GM04503 (cell line): ENCODE results near the gene GOLGA3.
"Not testable (repeated sequence)": the region's sequence is repeated elsewhere in the genome, so short reads cannot be mapped to it uniquely, and the experiment has no call there.

ENCODE experiments used
- DNase-seq: peaks from one replicate; pipeline ENCODE4 v3.0.0-alpha.2; 2012; ENCODE audit warnings: low read depth

Gene GOLGA3

GRCh38 chr12:132814232-132814631, 14.4 kb downstream of the GOLGA3 start:
- no peak for DNase-seq

GRCh38 chr12:132813443-132813842, 15.2 kb downstream of the GOLGA3 start:
- DNase-seq = no peak

GRCh38 chr12:132812631-132813305, 15.9 kb downstream of the GOLGA3 start:
- no peak for DNase-seq

GRCh38 chr12:132809391-132809790, 19.3 kb downstream of the GOLGA3 start:
- not testable (repeated sequence) for DNase-seq

GRCh38 chr12:132807295-132808092, 21.2 kb downstream of the GOLGA3 start:
- DNase-seq = no peak

GRCh38 chr12:132806857-132807256, 21.8 kb downstream of the GOLGA3 start:
- DNase-seq = no peak

- DNase-seq = no peak
Observed at GRCh38 chr12:132804426-132804861, 24.2 kb downstream of the GOLGA3 start.

GRCh38 chr12:132803888-132804287, 24.8 kb downstream of the GOLGA3 start:
- no peak for DNase-seq

- DNase-seq = no peak
Observed at GRCh38 chr12:132803125-132803524, 25.5 kb downstream of the GOLGA3 start.

GRCh38 chr12:132801741-132802140, 26.9 kb downstream of the GOLGA3 start:
- no peak for DNase-seq

GRCh38 chr12:132798836-132799235, 29.8 kb downstream of the GOLGA3 start:
- no peak for DNase-seq

- DNase-seq = no peak
Observed at GRCh38 chr12:132797820-132798570, 30.7 kb downstream of the GOLGA3 start.

GRCh38 chr12:132795847-132796246, 32.8 kb downstream of the GOLGA3 start:
- no peak for DNase-seq

GRCh38 chr12:132791940-132792339, 36.7 kb downstream of the GOLGA3 start:
- DNase-seq = not testable (repeated sequence)

GRCh38 chr12:132789099-132789471, 39.6 kb downstream of the GOLGA3 start:
- DNase-seq = no peak

GRCh38 chr12:132788375-132789098, 40.1 kb downstream of the GOLGA3 start:
- DNase-seq = no peak

- no peak for DNase-seq
Observed at GRCh38 chr12:132787877-132788276, 40.8 kb downstream of the GOLGA3 start.

- DNase-seq = no peak
Observed at GRCh38 chr12:132786192-132786591, 42.5 kb downstream of the GOLGA3 start.

GRCh38 chr12:132784580-132784979, 44.1 kb downstream of the GOLGA3 start:
- DNase-seq = no peak

GRCh38 chr12:132783917-132784531, 44.6 kb downstream of the GOLGA3 start:
- DNase-seq = no peak

- no peak for DNase-seq
Observed at GRCh38 chr12:132781938-132782337, 46.7 kb downstream of the GOLGA3 start.
